DND-41 (cell line): Measurements from ENCODE around the gene EIF3J.

Experiments
- CTCF ChIP-seq: IDR thresholded peaks from 2 replicates; pipeline ENCODE4 v1.5.1; 2012; ENCODE audit warnings: borderline replicate concordance, low read length, moderate library complexity, mild to moderate bottlenecking; ENCODE audit not compliant: poor library complexity, severe bottlenecking; ENCODE audit errors: extremely low read depth
- EZH2 ChIP-seq: IDR thresholded peaks from 3 replicates; pipeline ENCODE4 v1.6.1; 2012; ENCODE audit warnings: borderline replicate concordance, low read depth, mild to moderate bottlenecking, moderate library complexity, low read length, inconsistent platforms; ENCODE audit not compliant: severe bottlenecking

GRCh38 chr15:44530653-44531052 lies 6.3 kb upstream of the EIF3J start:
- no peak for TF ChIP-seq CTCF
- no peak for TF ChIP-seq EZH2
